Eye (tissue), 1 donor: ENCODE data around the gene ASAP3.

ENCODE experiments used
- DNase-seq: peaks from one replicate; pipeline ENCODE4 v3.0.0-alpha.2; 2015

ASAP3 gene

GRCh38 chr1:23483321-23484252 lies at the start of gene ASAP3:
Gene ASAP3 (minus strand): TSS chr1:23484179. CDS start chr1:23484133, 46 bp downstream.
- DNase-seq = peak; percentile 80

- DNase-seq = no peak
These were observed 49.5 kb upstream of the ASAP3 start for GRCh38 chr1:23533246-23534023.

DNA sequence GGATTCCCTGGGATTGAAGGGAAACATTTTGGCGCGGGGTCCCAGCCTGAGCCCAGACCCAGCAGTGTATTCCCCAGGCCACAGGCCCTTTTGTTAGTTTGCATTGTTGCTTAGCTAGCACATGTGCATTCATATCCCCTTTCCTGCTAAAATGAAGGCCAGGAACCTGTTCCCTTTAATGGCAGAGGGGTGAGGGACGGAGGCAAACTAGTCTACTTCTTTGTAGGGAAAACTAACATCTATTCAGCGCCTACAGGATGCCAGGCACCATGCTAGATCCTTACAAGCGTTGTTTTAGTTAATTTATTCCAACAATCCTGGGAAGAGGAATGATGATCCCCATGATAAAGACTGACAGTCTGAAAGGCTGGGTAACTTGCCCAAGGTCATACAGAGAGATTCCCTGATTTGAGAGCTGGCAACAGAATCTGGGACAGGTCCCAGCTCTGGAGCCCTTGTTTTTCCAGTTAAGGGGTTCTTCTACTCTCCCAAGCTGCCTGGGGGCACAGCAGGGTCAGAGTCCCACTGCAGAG lies 47.6 kb upstream of the ASAP3 start:
- DNase-seq = no peak

DNA sequence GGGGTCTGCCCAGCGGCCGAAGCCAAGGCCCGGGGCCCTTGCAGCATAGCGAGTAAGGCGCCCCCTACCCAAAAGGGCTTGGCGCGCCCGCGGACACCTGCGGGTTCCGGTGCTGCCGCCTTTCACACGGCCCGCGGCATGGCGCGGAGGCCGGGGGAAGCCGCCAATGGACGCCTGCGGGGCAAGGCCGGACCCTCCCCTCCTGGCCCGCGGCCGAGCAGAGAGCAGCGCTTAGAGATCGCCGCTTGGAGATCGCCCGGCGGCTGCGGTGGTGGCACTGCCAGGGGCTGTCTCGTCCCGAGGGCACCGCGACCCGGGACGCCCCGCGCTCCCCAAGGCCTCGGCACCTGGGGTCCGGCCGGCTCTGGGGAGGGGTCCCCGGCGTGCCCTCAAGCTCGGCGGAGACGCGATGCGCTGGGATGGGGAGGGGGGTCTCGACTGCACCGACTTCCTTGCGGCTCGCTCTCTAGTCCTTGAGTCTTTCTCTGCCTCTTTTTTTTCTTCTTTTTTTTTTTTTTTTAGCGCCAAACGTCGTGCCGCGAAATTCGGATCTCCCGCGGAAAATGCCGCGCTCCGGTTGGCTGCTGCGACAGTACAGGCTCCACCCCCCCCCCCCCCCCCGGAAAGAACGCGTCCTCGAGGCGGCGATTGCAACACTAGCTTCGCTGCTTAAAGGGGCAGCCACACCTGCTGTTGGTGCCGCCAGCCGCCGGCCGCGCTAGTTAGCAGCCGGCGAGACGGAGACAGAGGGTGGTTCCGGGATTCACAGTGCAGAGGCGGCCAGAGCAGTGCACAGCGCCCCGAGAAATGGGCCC lies 47.0 kb upstream of the ASAP3 start, which contains the start of gene E2F2:
E2F2 (minus strand) TSS at position 487 of the 815 bp plus-strand sequence; CDS start at position 47, 440 bp downstream.
- peak; percentile 95 for DNase-seq

GRCh38 chr1:23530087-23530746 lies 46.2 kb upstream of the ASAP3 start:
- DNase-seq = no peak

DNA sequence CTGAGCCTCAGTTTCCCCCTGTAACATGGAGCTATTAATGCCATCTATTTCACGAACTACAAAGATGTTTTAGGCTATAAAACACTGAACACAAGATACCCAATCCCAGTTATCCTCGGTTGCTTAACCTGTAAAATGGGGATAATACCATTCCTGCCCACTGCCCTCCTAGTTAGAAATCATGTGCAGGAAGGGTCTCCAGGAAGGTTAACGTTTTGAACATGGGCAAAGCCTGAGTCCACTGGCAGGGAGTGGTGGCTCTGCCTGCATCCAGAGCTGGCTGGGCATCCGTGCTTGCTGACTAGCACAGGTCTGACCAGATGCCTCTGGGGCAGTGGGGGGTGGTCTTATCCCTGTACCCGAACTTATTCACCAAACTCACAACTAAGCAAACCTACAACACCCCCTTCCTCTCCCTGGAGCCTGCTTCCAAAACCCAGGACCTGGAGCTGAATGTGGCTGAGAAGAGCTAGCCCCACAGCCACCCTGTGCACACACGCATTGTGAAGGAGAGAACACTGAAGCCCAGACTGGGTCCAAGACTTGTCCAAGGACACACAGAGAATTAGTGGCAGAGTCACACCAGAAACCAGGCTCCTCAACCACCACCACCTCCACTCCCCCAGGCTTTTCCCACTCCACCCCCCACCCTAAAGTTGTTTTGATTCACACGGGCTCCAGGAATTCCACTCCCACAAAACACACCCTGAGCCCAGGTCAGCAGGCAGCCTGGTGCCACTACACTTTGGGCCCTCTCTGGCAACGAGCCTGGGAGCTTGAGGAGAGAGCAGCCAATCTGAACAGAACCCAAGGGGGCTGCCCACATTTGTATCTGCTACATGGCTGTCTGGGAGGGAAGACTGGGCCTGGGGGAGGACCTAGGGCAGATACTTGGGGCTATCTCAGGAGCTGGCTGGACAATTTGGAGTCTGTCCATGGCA lies 45.4 kb upstream of the ASAP3 start:
- DNase-seq = no peak

- peak; percentile 51 for DNase-seq
These were observed 44.4 kb upstream of the ASAP3 start for GRCh38 chr1:23528250-23528978.

GRCh38 chr1:23527900-23528249 lies 43.9 kb upstream of the ASAP3 start:
- no peak for DNase-seq

DNA sequence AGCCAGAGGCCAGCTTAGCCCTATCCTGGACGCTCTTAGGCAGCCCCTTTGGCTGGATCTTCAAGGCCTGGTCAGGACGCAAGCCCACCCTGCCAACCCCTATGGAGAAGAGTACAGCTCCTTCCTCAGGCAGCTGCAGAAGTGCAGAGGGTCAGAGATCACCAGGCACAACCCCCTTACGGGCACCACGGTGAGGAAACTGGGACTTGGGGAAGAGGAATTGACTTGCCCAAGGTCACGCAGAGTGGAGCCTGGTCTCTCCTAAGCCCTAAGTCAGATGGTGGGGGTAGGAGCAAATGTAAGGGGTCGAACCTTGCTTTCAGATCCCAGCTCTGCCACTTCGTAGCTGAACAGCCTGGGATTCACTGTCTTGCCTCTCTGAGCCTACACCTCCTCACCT lies 43.4 kb upstream of the ASAP3 start:
- no peak for DNase-seq

- DNase-seq = no peak
These were observed 42.5 kb upstream of the ASAP3 start for GRCh38 chr1:23526329-23527041.

DNA sequence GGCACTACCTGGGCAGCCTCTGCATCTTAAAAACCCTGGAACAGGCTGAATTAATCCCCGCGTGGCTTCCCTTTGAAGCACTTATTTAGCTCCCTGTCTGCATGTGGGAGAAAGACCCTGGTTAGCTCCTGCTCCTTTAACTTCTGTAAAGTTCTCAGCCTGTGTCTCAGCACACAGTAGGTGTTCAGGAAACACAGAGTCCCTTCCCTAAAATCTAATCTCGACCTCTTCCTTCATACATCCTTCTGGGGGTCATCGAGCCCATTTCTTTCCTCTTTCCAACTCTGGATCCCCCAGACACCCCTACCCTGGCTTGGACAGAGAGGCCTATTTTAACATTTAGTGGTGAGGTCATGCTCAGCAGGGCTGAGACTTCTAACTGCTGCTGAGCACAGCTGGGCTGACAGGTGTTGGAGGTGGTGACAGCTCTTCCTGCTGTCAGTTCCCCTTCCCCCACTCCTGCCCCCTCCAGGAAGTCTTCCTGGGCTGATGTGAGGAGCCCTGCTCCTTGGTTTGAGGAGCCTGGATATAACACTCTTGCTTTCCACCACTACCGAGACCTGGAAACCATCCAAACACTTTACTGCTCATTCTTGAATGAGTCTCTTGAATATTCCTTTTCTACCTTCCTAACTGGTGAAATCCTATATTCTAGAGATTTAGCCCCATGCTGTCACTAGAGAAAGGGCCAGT lies 41.7 kb upstream of the ASAP3 start:
- peak; percentile 18 for DNase-seq

GRCh38 chr1:23524716-23525401 lies 40.9 kb upstream of the ASAP3 start:
- DNase-seq = peak; percentile 50

DNA sequence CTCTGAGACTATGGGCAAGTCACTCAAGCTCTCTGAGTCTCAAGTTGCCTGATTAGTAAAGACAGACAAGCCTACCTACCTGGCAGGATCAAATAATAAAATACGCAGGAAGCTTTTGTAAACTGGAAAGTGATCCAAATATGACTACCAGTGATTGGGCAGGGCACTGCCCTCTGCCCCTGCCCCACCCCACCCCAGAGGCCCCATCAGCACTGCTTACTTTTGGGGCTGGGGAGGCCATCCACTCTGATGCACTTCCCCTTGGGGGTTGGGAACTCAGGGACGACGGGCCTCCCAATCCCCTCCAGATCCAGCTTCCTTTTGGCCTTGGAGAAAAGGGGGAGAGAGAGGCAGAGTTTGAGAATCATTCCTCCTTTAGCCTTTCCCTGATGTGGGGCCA lies 40.2 kb upstream of the ASAP3 start:
- no peak for DNase-seq

GRCh38 chr1:23522244-23522982 lies 38.4 kb upstream of the ASAP3 start:
- DNase-seq = no peak

DNA sequence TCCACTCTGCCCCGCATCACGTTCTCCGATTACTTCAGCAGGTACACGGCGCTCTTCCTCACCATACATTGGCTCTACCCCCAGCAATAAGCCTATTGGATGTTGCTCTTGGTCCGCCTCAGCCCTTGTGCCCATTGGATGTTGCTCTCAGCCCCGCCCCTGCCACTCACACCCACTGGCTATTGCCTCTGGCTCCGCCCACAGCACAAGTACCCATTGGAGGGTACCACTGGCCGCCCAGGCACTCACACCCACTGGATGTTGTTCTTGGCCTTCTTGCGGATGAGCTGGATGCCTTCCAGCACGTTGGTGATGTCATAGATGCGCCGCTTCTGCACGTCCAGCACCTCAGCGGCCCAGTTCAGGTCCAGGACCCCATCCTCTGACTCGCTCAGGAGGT lies 37.6 kb upstream of the ASAP3 start:
- DNase-seq = no peak

DNA sequence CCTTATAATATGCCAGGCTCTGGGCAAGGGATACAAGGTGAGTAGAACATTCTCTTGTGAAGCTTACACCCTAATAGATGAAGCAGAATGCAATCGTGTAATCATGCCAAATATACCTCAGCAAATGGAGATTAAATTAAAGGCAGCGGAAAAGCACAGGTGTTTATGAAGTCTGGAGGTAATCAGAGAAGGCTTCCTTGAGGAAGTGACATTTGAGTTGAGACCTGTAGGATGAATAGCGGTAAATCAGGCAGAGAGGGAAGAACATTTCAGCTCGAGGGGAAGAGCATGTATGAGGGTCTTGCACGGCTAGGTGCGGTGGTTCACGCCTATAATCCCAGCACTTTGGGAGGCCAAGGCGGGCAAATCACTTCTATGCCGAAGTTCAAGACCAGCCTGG lies 33.6 kb upstream of the ASAP3 start:
- no peak for DNase-seq

GRCh38 chr1:23515905-23516304 lies 31.9 kb upstream of the ASAP3 start:
- no peak for DNase-seq
